ENCODE data around the gene SRSF1. TPM values are rescaled to one million over a fixed set of nuclear protein-coding genes. Genes with fewer than 3 reads are reported as not detected.
"Not testable (repeated sequence)": the region's sequence is repeated elsewhere in the genome, so short reads cannot be mapped to it uniquely, and the experiment has no call there.

SRSF1 gene
- total RNA-seq, 2 experiments from 2014 or later: 271 to 368 TPM

- DNase-seq (no peak), ATAC-seq (no peak)
- Mint-ChIP-seq H3K4me1 (no peaks in the 10 kb centered on the region), H3K36me3 (ENCODE audit: low read depth) (no peaks in the 10 kb centered on the region), H3K27me3 (peaks cover 26% of the 10 kb centered on the region), H3K4me3 (no peak overlapping the region), H3K9me3 (ENCODE audit: low read depth) (no peaks in the 10 kb centered on the region), H3K27ac (no peak overlapping the region)
- ChIA-PET POLR2A (no interaction called here), CTCF (no interaction called here)
- intact Hi-C loops (cut with DNase I, micrococcal nuclease): no loop called here
Measured at GRCh38 chr17:58046239-58047094, 39.4 kb upstream of the SRSF1 start.

GRCh38 chr17:58044256-58044655, 37.2 kb upstream of the SRSF1 start:
- intact Hi-C loops (cut with DNase I, micrococcal nuclease): not testable (repeated sequence)

DNA sequence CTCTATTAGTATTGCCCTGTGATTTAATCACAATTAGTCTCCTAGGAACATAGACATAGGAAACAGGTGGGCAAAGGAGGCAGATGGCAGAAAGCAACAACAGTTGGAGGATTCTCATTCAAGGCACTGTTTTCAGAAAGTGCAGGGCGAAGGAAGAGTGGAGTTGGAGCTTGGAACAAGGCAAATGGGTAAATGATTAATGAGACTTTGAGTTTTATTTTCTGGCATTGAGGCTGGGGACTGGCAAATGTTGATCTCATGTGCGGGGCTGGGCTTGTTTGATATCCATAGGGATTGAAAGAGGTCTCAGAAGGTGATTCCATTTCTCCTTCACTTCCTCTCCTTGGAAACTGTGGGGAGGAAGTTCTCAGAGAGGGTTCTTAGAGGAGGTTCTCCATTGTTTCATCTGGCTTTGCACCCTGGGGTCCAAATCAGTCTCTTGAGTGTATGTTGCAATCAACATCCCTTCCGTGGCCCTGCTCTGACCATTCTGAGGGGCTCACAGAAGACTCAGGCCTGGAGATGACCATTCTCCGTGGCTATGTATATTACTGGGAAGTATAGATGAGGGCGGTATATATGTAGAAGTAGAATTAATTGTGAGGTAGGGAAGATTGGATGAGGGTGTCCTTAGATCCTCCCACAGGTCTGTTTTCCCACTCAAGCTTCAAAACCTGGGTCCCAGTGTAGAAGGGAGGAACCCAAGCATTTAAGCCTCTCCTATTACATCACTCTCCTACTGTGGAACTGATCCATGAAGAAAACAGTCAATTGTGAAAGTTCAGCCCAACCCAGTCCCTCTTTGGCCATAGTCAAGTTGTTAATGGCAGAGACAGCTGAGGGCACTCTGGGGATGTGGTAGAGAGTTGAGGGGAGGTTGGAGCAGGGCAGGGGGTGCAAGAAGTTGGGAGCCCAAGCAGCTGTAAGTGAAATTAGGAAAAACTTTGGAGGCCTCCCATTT, 36.5 kb upstream of the SRSF1 start:
- intact Hi-C loops (cut with DNase I, micrococcal nuclease): no loop called here
- Mint-ChIP-seq H3K27me3 (peaks cover 27% of the 10 kb centered on the region), H3K4me1 (no peaks in the 10 kb centered on the region), H3K27ac (no peak overlapping the region), H3K9me3 (ENCODE audit: low read depth) (no peaks in the 10 kb centered on the region), H3K36me3 (ENCODE audit: low read depth) (no peaks in the 10 kb centered on the region), H3K4me3 (no peak overlapping the region)
- ChIA-PET CTCF (interaction anchor here (0.6 to 1.2 kb wide), 4 partner anchors 70 to 260 kb away, joined by 3 to 5 read pairs (median 4); no protein-coding TSS in a partner anchor), POLR2A (interaction anchor here (0.6 kb wide), 1 partner anchor 36 kb away, joined by 3 read pairs; no protein-coding TSS in a partner anchor)
- ATAC-seq (no peak), DNase-seq (no peak)

More at GRCh38 chr17:58044256-58044655, 37.2 kb upstream of the SRSF1 start:
- H3K27ac Mint-ChIP-seq; H3K4me3 Mint-ChIP-seq; H3K9me3 Mint-ChIP-seq (ENCODE audit: low read depth); POLR2A ChIA-PET; H3K4me1 Mint-ChIP-seq; ATAC-seq; DNase-seq; H3K36me3 Mint-ChIP-seq (ENCODE audit: low read depth): not testable (repeated sequence)
- CTCF ChIA-PET: interaction anchor here (0.5 kb wide), 1 partner anchor 631 kb away, joined by 3 read pairs; no protein-coding TSS in a partner anchor
- H3K27me3 Mint-ChIP-seq: peaks cover 29% of the 10 kb centered on the region

GRCh38 chr17:58041161-58041560, 34.1 kb upstream of the SRSF1 start:
- DNase-seq: no peak
- ChIA-PET CTCF (interaction anchor here (0.5 to 1.5 kb wide), 4 partner anchors 16 to 208 kb away, joined by 3 to 4 read pairs (median 4); no protein-coding TSS in a partner anchor), POLR2A (interaction anchor here (0.6 kb wide), 1 partner anchor 33 kb away, joined by 3 read pairs; no protein-coding TSS in a partner anchor)
- no peaks in the 10 kb centered on the region for H3K36me3 Mint-ChIP-seq (ENCODE audit: low read depth)
- no peak for ATAC-seq
- H3K9me3 Mint-ChIP-seq (ENCODE audit: low read depth): no peaks in the 10 kb centered on the region
- H3K4me1 Mint-ChIP-seq: no peaks in the 10 kb centered on the region
- no peak overlapping the region for H3K27ac Mint-ChIP-seq
- intact Hi-C loops (cut with DNase I, micrococcal nuclease): no loop called here
- no peak overlapping the region for H3K4me3 Mint-ChIP-seq
- peaks cover 24% of the 10 kb centered on the region for H3K27me3 Mint-ChIP-seq

DNA sequence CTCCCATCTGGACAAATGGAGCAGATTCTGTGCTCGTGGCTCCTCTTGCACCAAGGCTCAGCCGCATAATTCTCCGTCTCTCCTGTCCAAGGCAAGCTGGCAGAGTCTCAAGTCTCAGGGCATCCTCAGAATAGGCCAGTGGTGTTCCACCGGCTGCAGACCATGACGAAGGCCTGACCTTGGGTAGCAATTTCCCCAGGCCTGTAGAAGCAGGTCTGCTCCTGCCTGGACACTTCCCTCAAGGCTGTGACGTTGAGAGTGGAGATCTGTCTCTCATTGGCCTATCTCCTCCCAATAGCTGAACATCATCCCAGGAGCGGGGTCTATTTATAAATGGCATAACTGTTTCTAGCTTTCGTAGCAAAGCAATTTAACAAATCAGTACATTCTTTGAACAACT, 33.3 kb upstream of the SRSF1 start:
- H3K36me3 Mint-ChIP-seq (ENCODE audit: low read depth): no peaks in the 10 kb centered on the region

DNA sequence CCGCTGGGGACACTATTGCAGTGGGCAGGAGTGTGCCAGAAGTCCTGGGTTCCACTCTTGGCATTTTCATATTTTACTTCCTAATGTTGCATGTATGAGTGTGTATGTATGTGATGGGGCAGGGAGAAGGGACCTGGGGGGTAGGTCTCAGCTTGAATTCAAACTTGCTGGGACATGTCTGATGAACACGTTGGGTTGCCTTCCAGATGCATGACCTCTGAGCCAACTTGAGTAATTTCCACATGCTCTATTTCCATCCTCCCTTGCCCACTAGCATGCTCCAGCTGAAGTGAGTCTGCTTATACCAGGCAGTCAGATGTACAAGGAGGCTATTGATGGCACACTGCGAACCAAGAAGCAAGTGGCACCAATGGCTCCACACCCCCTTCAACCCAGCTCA, 32.9 kb upstream of the SRSF1 start:
- intact Hi-C loops (cut with DNase I, micrococcal nuclease): no loop called here
- H3K27ac Mint-ChIP-seq: no peak overlapping the region
- no peaks in the 10 kb centered on the region for H3K9me3 Mint-ChIP-seq (ENCODE audit: low read depth)
- no peaks in the 10 kb centered on the region for H3K36me3 Mint-ChIP-seq (ENCODE audit: low read depth)
- POLR2A ChIA-PET: no interaction called here
- H3K4me1 Mint-ChIP-seq: no peaks in the 10 kb centered on the region
- H3K27me3 Mint-ChIP-seq: peaks cover 24% of the 10 kb centered on the region
- ATAC-seq (no peak), DNase-seq (no peak)
- no peak overlapping the region for H3K4me3 Mint-ChIP-seq
- CTCF ChIA-PET: interaction anchor here (1.2 to 1.5 kb wide), 3 partner anchors 17 to 207 kb away, joined by 3 to 4 read pairs (median 4); no protein-coding TSS in a partner anchor

More for the DNA sequence above, 33.3 kb upstream of the SRSF1 start:
- no peak for ATAC-seq
- CTCF ChIA-PET: interaction anchor here (1.2 to 1.5 kb wide), 3 partner anchors 17 to 207 kb away, joined by 3 to 4 read pairs (median 4); no protein-coding TSS in a partner anchor
- POLR2A ChIA-PET: no interaction called here
- intact Hi-C loops (cut with DNase I, micrococcal nuclease): no loop called here
- Mint-ChIP-seq H3K4me1 (no peaks in the 10 kb centered on the region), H3K27me3 (peaks cover 24% of the 10 kb centered on the region), H3K9me3 (ENCODE audit: low read depth) (no peaks in the 10 kb centered on the region), H3K4me3 (no peak overlapping the region), H3K27ac (no peak overlapping the region)
- DNase-seq: no peak

- Mint-ChIP-seq H3K4me3 (no peak overlapping the region), H3K27me3 (peaks cover 5% of the 10 kb centered on the region), H3K4me1 (no peaks in the 10 kb centered on the region), H3K36me3 (ENCODE audit: low read depth) (no peaks in the 10 kb centered on the region), H3K27ac (no peak overlapping the region), H3K9me3 (ENCODE audit: low read depth) (peaks cover 2% of the 10 kb centered on the region)
- CTCF ChIA-PET: interaction anchor here (0.8 kb wide), 1 partner anchor 197 kb away, joined by 4 read pairs; no protein-coding TSS in a partner anchor
- POLR2A ChIA-PET: no interaction called here
- ATAC-seq: no peak
- intact Hi-C loops (cut with DNase I, micrococcal nuclease): no loop called here
- no peak for DNase-seq
Measured at GRCh38 chr17:58032691-58033415, 25.8 kb upstream of the SRSF1 start.

DNA sequence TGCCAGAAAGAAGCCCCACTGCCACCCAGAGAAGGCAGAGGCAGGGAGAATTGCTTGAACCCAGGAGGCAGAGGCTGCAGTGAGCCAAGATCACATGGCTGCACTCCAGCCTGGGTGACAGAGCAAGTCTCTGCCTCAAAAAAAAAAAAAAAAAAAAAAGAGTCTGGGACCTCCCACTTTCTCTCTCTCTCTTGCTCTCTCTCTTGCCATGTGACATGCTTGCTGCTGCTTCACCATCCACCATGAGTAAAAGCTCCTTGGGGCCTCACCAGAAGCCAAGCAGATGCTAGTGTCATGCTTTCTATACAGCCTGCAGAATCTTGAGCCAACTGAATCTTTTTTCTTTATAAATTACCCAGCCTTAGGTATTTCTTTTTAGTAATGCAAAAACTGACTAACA, 21.5 kb upstream of the SRSF1 start:
- H3K4me1 Mint-ChIP-seq: no peaks in the 10 kb centered on the region
- intact Hi-C loops (cut with DNase I, micrococcal nuclease): no loop called here
- CTCF ChIA-PET: interaction anchor here (1.5 kb wide), 1 partner anchor 171 kb away, joined by 3 read pairs; no protein-coding TSS in a partner anchor
- H3K36me3 Mint-ChIP-seq (ENCODE audit: low read depth): no peaks in the 10 kb centered on the region
- POLR2A ChIA-PET: no interaction called here
- peak; percentile 47 for ATAC-seq
- H3K27me3 Mint-ChIP-seq: peaks cover 25% of the 10 kb centered on the region
- peak; percentile 13 for DNase-seq
- no peak overlapping the region for H3K4me3 Mint-ChIP-seq
- no peak overlapping the region for H3K27ac Mint-ChIP-seq
- H3K9me3 Mint-ChIP-seq (ENCODE audit: low read depth): peaks cover 2% of the 10 kb centered on the region

DNA sequence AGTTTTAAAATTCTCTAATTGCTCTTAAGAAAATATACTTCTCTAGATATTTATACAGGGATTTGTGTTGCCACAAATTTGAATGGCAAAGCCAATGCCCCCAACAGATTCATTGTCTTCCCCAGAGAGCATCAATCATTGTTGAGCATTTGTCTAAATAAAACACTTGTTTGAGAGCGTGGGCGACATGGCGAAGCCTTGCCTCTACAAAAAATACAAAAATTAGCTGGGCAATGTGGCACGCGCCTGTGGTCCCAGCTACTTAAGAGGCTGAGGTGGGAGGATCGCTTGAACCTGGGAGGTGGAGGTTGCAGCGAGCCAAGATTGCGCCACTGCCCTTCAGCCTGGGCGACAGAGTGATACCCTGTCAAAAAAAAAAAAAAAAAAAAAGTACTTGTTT, 13.4 kb upstream of the SRSF1 start:
- H3K9me3 Mint-ChIP-seq (ENCODE audit: low read depth): no peaks in the 10 kb centered on the region
- H3K4me1 Mint-ChIP-seq: no peaks in the 10 kb centered on the region
- H3K4me3 Mint-ChIP-seq: no peak overlapping the region
- intact Hi-C loops (cut with DNase I, micrococcal nuclease): no loop called here
- H3K36me3 Mint-ChIP-seq (ENCODE audit: low read depth): no peaks in the 10 kb centered on the region
- ChIA-PET CTCF (no interaction called here), POLR2A (no interaction called here)
- ATAC-seq (no peak), DNase-seq (no peak)
- H3K27me3 Mint-ChIP-seq: peaks cover 17% of the 10 kb centered on the region
- H3K27ac Mint-ChIP-seq: no peak overlapping the region

DNA sequence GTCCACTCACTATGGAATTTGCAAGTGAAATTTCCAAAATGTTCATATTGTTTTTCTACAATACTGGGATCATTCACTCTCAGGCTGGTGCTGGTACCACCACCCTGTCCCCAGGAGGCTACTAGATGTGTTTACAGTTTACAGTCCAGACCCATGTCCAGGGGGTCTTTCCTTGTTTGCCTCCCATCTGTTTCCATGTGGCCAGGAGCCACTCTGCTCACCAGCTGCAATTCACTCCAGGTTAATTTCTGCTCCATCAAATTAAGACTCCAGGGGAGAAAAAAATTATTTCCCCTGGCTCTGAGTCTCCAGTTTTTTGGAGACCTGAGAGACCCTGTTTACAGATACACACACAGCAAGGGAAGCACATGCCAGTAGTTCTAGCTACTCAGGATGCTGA, 12.5 kb upstream of the SRSF1 start:
- Mint-ChIP-seq H3K4me1 (no peaks in the 10 kb centered on the region), H3K36me3 (ENCODE audit: low read depth) (no peaks in the 10 kb centered on the region), H3K27me3 (peaks cover 13% of the 10 kb centered on the region), H3K27ac (no peak overlapping the region), H3K9me3 (ENCODE audit: low read depth) (no peaks in the 10 kb centered on the region), H3K4me3 (no peak overlapping the region)
- ChIA-PET CTCF (interaction anchor here (0.5 to 1.4 kb wide), 2 partner anchors 12 to 160 kb away, joined by 3 to 4 read pairs; partner anchors contain the start of gene SRSF1), POLR2A (interaction anchor here (0.6 kb wide), 1 partner anchor 17 kb away, joined by 4 read pairs; no protein-coding TSS in a partner anchor)
- ATAC-seq (no peak), DNase-seq (no peak)
- intact Hi-C loops (cut with DNase I, micrococcal nuclease): no loop called here
